Right atrium auricular region (tissue), 2 donors: Measurements from ENCODE around the gene SCMH1. TPM values are rescaled to one million over a fixed set of nuclear protein-coding genes. Genes with fewer than 3 reads are reported as not detected.
"Not testable (repeated sequence)": the region's sequence is repeated elsewhere in the genome, so short reads cannot be mapped to it uniquely, and the experiment has no call there.

ENCODE experiments used
- DNase-seq: peaks from one replicate; pipeline ENCODE4 v3.0.0-alpha.2; 2019; ENCODE audit warnings: low spot score
- H3K27ac ChIP-seq, 2 donors: fragments of 200-600 bp; sonication (generic); 1 replicate in 1 of 2; 2 replicates in 1 of 2; pipeline ENCODE4 v1.5.1; 2016 to 2019
- H3K27me3 ChIP-seq, 2 donors: fragments of 200-600 bp; sonication (generic); one replicate each; pipeline versions ENCODE4 v1.5.1 to v1.6.0; 2017 to 2019
- H3K36me3 ChIP-seq: fragments of 200-600 bp; sonication (generic); one replicate; pipeline ENCODE4 v1.5.1; 2016
- H3K4me1 ChIP-seq, 2 donors: fragments of 200-600 bp; sonication (generic); one replicate each; pipeline versions ENCODE4 v1.5.1 to v1.6.0; 2017 to 2019
- H3K4me3 ChIP-seq, 2 donors: fragments of 200-600 bp; sonication (generic); 1 replicate in 1 of 2; 2 replicates in 1 of 2; pipeline ENCODE4 v1.5.1; 2017 to 2019; ENCODE audit warnings: mild to moderate bottlenecking in 1 of 2, moderate library complexity in 1 of 2
- H3K9me3 ChIP-seq, 2 donors: fragments of 200-600 bp; sonication (generic); one replicate each; pipeline ENCODE4 v1.5.1; 2019
- total RNA-seq, 2 donors: library from RNA; depleted of rRNA; stranded (reverse); fragments of >200 nt; gene quantifications; one replicate each; pipeline ENCODE4 v1.1.0, GENCODE V29; 2016
- TF ChIP-seq, protein P1 (sequence below), 2 donors: fragments of 200-600 bp; sonication (generic); IDR thresholded peaks; one replicate each; pipeline ENCODE4 v1.5.1; 2019; ENCODE audit warnings: antibody characterized with exemption in 2 of 2

The SCMH1 gene
- total RNA-seq, 2 donors from 2014 or later: 50.1 to 62.5 TPM

- Histone ChIP-seq H3K9me3 (peaks cover 0 to 6% of the 10 kb centered on the region in 2 donors), H3K4me1 (peaks cover 0 to 12% of the 10 kb centered on the region in 2 donors), H3K36me3 (peaks cover 10% of the 10 kb centered on the region), H3K27ac (no peak overlapping the region), H3K27me3 (no peaks in the 10 kb centered on the region), H3K4me3 (no peak overlapping the region)
- TF ChIP-seq, protein P1, sequence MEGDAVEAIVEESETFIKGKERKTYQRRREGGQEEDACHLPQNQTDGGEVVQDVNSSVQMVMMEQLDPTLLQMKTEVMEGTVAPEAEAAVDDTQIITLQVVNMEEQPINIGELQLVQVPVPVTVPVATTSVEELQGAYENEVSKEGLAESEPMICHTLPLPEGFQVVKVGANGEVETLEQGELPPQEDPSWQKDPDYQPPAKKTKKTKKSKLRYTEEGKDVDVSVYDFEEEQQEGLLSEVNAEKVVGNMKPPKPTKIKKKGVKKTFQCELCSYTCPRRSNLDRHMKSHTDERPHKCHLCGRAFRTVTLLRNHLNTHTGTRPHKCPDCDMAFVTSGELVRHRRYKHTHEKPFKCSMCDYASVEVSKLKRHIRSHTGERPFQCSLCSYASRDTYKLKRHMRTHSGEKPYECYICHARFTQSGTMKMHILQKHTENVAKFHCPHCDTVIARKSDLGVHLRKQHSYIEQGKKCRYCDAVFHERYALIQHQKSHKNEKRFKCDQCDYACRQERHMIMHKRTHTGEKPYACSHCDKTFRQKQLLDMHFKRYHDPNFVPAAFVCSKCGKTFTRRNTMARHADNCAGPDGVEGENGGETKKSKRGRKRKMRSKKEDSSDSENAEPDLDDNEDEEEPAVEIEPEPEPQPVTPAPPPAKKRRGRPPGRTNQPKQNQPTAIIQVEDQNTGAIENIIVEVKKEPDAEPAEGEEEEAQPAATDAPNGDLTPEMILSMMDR (IDR thresholded peaks at IDR 0.05): no peak
- DNase-seq: no peak
Measured at GRCh38 chr1:41222496-41222895, 19.6 kb downstream of the SCMH1 start.

DNA sequence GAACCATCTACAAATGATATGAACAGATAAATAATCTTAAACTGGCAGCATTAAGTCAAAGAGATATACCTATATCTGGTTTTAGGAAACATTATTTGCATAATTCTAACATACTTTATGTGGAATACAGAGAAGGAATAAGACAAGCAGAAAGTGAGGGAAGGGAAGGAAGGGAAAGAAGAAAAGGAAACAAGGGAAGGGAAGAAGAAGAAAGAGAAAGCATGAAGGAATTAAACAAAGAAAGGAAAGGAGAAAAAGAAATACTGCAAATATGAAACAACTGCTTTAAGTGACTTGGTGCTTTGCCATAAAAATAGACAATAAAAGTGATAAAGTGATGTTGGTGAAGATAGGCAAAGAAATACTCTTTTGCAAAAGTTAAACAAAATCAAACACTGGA is 20.1 kb downstream of the SCMH1 start:
- Histone ChIP-seq H3K27ac (no peak overlapping the region), H3K27me3 (no peaks in the 10 kb centered on the region), H3K4me3 (no peak overlapping the region), H3K9me3 (peaks cover 0 to 6% of the 10 kb centered on the region in 2 donors), H3K4me1 (peaks cover 0 to 10% of the 10 kb centered on the region in 2 donors), H3K36me3 (peaks cover 10% of the 10 kb centered on the region)
- TF ChIP-seq, protein P1 (IDR thresholded peaks at IDR 0.05): no peak
- no peak for DNase-seq

GRCh38 chr1:41218152-41218551 is 24.0 kb downstream of the SCMH1 start:
- DNase-seq: no peak
- H3K27me3 ChIP-seq: no peaks in the 10 kb centered on the region
- TF ChIP-seq, protein P1 (IDR thresholded peaks at IDR 0.05): no peak

DNA sequence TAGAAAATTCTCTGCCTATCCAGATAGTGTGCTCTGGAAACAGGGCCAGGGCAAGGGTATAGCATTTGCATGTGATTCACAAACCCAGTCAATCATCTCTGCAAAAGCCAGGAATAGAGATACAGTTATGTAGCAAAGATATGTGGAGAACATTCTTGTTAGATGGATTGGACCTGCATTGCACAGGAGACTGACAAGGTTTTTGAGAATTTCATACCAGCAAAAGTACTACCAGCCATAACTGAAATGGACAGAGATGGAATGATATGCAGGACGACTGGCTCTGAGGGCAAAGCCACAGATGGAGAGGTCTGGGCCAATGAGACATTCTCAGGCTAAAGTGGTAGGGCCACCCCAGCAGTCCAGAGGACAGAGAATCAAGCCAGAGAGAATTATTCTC is 24.7 kb downstream of the SCMH1 start:
- TF ChIP-seq, protein P1 (IDR thresholded peaks at IDR 0.05): no peak
- H3K27me3 ChIP-seq: no peaks in the 10 kb centered on the region
- no peak for DNase-seq

More at GRCh38 chr1:41218152-41218551, 24.0 kb downstream of the SCMH1 start:
- Histone ChIP-seq H3K4me3 (no peak overlapping the region), H3K9me3 (peaks cover 0 to 6% of the 10 kb centered on the region in 2 donors), H3K4me1 (peaks cover 0 to 9% of the 10 kb centered on the region in 2 donors), H3K27ac (no peak overlapping the region), H3K36me3 (peaks cover 10% of the 10 kb centered on the region)

DNA sequence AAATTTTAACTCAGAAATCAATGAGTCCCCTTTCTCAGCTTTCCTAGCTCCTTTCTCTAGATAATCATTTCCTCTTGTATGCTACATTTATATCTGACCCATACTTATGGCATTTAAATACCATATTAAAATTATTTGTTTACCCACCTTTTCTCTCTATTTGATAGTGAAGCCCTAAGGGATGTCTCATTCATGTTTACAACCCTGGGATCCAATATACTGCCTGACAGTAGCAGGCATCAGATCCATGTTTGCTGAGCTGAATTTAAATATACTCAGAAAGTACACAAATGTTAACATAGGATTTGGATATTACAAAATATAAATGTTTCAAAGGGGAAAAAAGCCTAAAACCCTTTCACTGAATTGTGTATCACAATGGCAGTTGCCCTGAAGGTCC is 26.5 kb downstream of the SCMH1 start:
- no peak for DNase-seq
- Histone ChIP-seq H3K27me3 (no peaks in the 10 kb centered on the region), H3K36me3 (peaks cover 10% of the 10 kb centered on the region), H3K4me3 (no peak overlapping the region), H3K9me3 (peaks cover 0 to 6% of the 10 kb centered on the region in 2 donors), H3K4me1 (no peaks in the 10 kb centered on the region), H3K27ac (no peak overlapping the region)
- TF ChIP-seq, protein P1 (IDR thresholded peaks at IDR 0.05): no peak

More for the DNA sequence above, 24.7 kb downstream of the SCMH1 start:
- Histone ChIP-seq H3K4me3 (no peak overlapping the region), H3K27ac (no peak overlapping the region), H3K36me3 (peaks cover 10% of the 10 kb centered on the region), H3K9me3 (peaks cover 0 to 6% of the 10 kb centered on the region in 2 donors), H3K4me1 (peaks cover 0 to 5% of the 10 kb centered on the region in 2 donors)

- H3K4me3 ChIP-seq: no peak overlapping the region
- DNase-seq: no peak
- TF ChIP-seq, protein P1 (IDR thresholded peaks at IDR 0.05): no peak
Measured at GRCh38 chr1:41213341-41213740, 28.8 kb downstream of the SCMH1 start.

DNA sequence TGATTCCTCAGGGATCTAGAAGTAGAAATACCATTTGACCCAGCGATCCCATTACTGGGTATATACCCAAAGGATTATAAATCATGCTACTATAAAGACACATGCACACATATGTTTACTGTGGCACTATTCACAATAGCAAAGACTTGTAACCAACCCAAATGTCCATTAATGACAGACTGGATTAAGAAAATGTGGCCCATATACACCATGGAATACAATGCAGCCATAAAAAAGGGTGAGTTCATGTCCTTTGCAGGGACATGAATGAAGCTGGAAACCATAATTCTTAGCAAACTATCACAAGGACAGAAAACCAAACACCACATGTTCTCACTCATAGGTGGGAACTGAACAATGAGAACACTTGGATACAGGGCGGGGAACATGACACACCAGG is 30.5 kb downstream of the SCMH1 start:
- not testable (repeated sequence) for H3K4me1 ChIP-seq, H3K27me3 ChIP-seq, DNase-seq

More at GRCh38 chr1:41213341-41213740, 28.8 kb downstream of the SCMH1 start:
- no peaks in the 10 kb centered on the region for H3K9me3 ChIP-seq
- H3K4me1 ChIP-seq: no peaks in the 10 kb centered on the region
- H3K36me3 ChIP-seq: no peaks in the 10 kb centered on the region
- no peak overlapping the region for H3K27ac ChIP-seq
- H3K27me3 ChIP-seq: no peaks in the 10 kb centered on the region

GRCh38 chr1:41207053-41207452 is 35.1 kb downstream of the SCMH1 start:
- H3K9me3 ChIP-seq, H3K4me1 ChIP-seq, H3K27me3 ChIP-seq, DNase-seq, H3K36me3 ChIP-seq, H3K4me3 ChIP-seq, H3K27ac ChIP-seq: not testable (repeated sequence)

More for the DNA sequence above, 30.5 kb downstream of the SCMH1 start:
- H3K27ac ChIP-seq, H3K4me3 ChIP-seq, H3K36me3 ChIP-seq, H3K9me3 ChIP-seq: not testable (repeated sequence)
